WTC11 (cell line): ENCODE measurements around the gene PRDX1. TPM values are rescaled to one million over a fixed set of nuclear protein-coding genes. Genes with fewer than 3 reads are reported as not detected.
A peak's percentile ranks its signal among the peaks of the same experiment; 100 is the strongest.
"Not testable (repeated sequence)": the region's sequence is repeated elsewhere in the genome, so short reads cannot be mapped to it uniquely, and the experiment has no call there.

ENCODE experiments used
- ATAC-seq: fragments of 200-7000 bp; cut with Tn5 transposase; 2 replicates; pipeline ENCODE4 v1.10.0; 2021; ENCODE audit warnings: mild to moderate bottlenecking, moderate library complexity
- CTCF ChIA-PET: fragments of 300-600 bp; sonication (Branson Sonifier 250); formaldehyde crosslinking; loops from one replicate; lab custom pipeline; 2021; ENCODE audit warnings: antibody characterized with exemption; lab: Charles Lee
- POLR2A ChIA-PET: fragments of 350-600 bp; sonication (Branson Sonifier 250); formaldehyde crosslinking; loops from one replicate; lab custom pipeline; 2021; ENCODE audit warnings: antibody characterized with exemption; lab: Charles Lee
- DNase-seq: peaks from one replicate; pipeline ENCODE4 v3.0.0; 2021; ENCODE audit warnings: low spot score
- H3K27ac Mint-ChIP-seq: 2 replicates; pipeline ENCODE4 v1.8.0; 2021; ENCODE audit warnings: mixed read lengths
- H3K27me3 Mint-ChIP-seq: 2 replicates; pipeline ENCODE4 v1.8.0; 2021; ENCODE audit warnings: low read depth, mild to moderate bottlenecking, moderate library complexity, mixed read lengths
- H3K36me3 Mint-ChIP-seq: 2 replicates; pipeline ENCODE4 v1.8.0; 2021; ENCODE audit warnings: mixed read lengths
- H3K4me1 Mint-ChIP-seq: 2 replicates; pipeline ENCODE4 v1.8.0; 2022; ENCODE audit warnings: mixed read lengths
- H3K4me3 Mint-ChIP-seq: 2 replicates; pipeline ENCODE4 v1.8.0; 2021; ENCODE audit warnings: mild to moderate bottlenecking, moderate library complexity, mixed read lengths
- H3K9me3 Mint-ChIP-seq: 2 replicates; pipeline ENCODE4 v1.8.0; 2021; ENCODE audit warnings: mixed read lengths
- ATF1 ChIP-seq: sonication (generic); formaldehyde crosslinking; IDR thresholded peaks from 2 replicates; pipeline ENCODE4 v1.8.1; 2023; ENCODE audit warnings: mild to moderate bottlenecking, moderate library complexity, missing genetic modification reagents
- CREB1 ChIP-seq: sonication (generic); formaldehyde crosslinking; IDR thresholded peaks from 2 replicates; pipeline ENCODE4 v1.8.0; 2023; ENCODE audit warnings: mild to moderate bottlenecking, missing genetic modification reagents
- CREM ChIP-seq: sonication (generic); formaldehyde crosslinking; IDR thresholded peaks from 2 replicates; pipeline ENCODE4 v1.8.1; 2022; ENCODE audit warnings: mild to moderate bottlenecking, missing genetic modification reagents, moderate library complexity
- FOXK1 ChIP-seq: sonication (generic); formaldehyde crosslinking; IDR thresholded peaks from 2 replicates; pipeline ENCODE4 v1.8.0; 2022; ENCODE audit warnings: mild to moderate bottlenecking, moderate library complexity, missing genetic modification reagents
- FOXP1 ChIP-seq: sonication (generic); formaldehyde crosslinking; IDR thresholded peaks from 2 replicates; pipeline ENCODE4 v1.8.0; 2022; ENCODE audit warnings: missing genetic modification reagents, mild to moderate bottlenecking, moderate library complexity, borderline replicate concordance
- GABPB1 ChIP-seq: sonication (generic); formaldehyde crosslinking; IDR thresholded peaks from 2 replicates; pipeline ENCODE4 v1.8.1; 2023; ENCODE audit warnings: mild to moderate bottlenecking, missing genetic modification reagents
- NFYB ChIP-seq: sonication (generic); formaldehyde crosslinking; conservative IDR thresholded peaks from 2 replicates; pipeline ENCODE4 v1.8.0; 2022; ENCODE audit warnings: low read depth, missing genetic modification reagents
- NR3C1 ChIP-seq: sonication (generic); formaldehyde crosslinking; conservative IDR thresholded peaks from 2 replicates; pipeline ENCODE4 v1.8.1; 2023; ENCODE audit warnings: low read depth, mild to moderate bottlenecking, missing genetic modification reagents
- TEAD1 ChIP-seq: sonication (generic); formaldehyde crosslinking; IDR thresholded peaks from 2 replicates; pipeline ENCODE4 v1.8.0; 2022; ENCODE audit warnings: mild to moderate bottlenecking, missing genetic modification reagents
- ZNF416 ChIP-seq: fragments of 250-450 bp; sonication (Bioruptor Pico); IDR thresholded peaks from 2 replicates; pipeline ENCODE4 v1.9.0; 2021; ENCODE audit warnings: mild to moderate bottlenecking, inconsistent platforms
- total RNA-seq: library from RNA; stranded (reverse); gene quantifications from 3 replicates; pipeline ENCODE4 v1.2.3, GENCODE V29; 2021
- TF ChIP-seq, protein P1 (sequence below): sonication (generic); formaldehyde crosslinking; IDR thresholded peaks from 2 replicates; pipeline ENCODE4 v1.8.1; 2023; ENCODE audit warnings: mild to moderate bottlenecking, missing genetic modification reagents
- TF ChIP-seq, protein P2 (sequence below): sonication (generic); formaldehyde crosslinking; IDR thresholded peaks from 2 replicates; pipeline ENCODE4 v1.8.1; 2022; ENCODE audit warnings: low read depth, mild to moderate bottlenecking, moderate library complexity, missing genetic modification reagents, borderline replicate concordance
- TF ChIP-seq, protein P3 (sequence below): sonication (generic); formaldehyde crosslinking; IDR thresholded peaks from 2 replicates; pipeline ENCODE4 v1.8.1; 2022; ENCODE audit warnings: missing genetic modification reagents, borderline replicate concordance
- TF ChIP-seq, protein P4 (sequence below): sonication (generic); formaldehyde crosslinking; IDR thresholded peaks from 2 replicates; pipeline ENCODE4 v1.8.1; 2023; ENCODE audit warnings: mild to moderate bottlenecking, missing genetic modification reagents
- TF ChIP-seq, protein P5 (sequence below): sonication (generic); formaldehyde crosslinking; IDR thresholded peaks from 2 replicates; pipeline ENCODE4 v1.8.1; 2022; ENCODE audit warnings: mild to moderate bottlenecking, moderate library complexity, missing genetic modification reagents
- TF ChIP-seq, protein P6 (sequence below): sonication (generic); formaldehyde crosslinking; IDR thresholded peaks from 2 replicates; pipeline ENCODE4 v1.8.0; 2022; ENCODE audit warnings: mild to moderate bottlenecking, missing genetic modification reagents
- TF ChIP-seq, protein P7 (sequence below): sonication (generic); formaldehyde crosslinking; IDR thresholded peaks from 2 replicates; pipeline ENCODE4 v1.8.0; 2022; ENCODE audit warnings: mild to moderate bottlenecking, missing genetic modification reagents
- TF ChIP-seq, protein P8 (sequence below): sonication (generic); formaldehyde crosslinking; IDR thresholded peaks from 2 replicates; pipeline ENCODE4 v1.8.1; 2022; ENCODE audit warnings: low read depth, missing genetic modification reagents, borderline replicate concordance

Gene PRDX1
- total RNA-seq, 1 experiment from 2014 or later = 1,197 TPM

DNA sequence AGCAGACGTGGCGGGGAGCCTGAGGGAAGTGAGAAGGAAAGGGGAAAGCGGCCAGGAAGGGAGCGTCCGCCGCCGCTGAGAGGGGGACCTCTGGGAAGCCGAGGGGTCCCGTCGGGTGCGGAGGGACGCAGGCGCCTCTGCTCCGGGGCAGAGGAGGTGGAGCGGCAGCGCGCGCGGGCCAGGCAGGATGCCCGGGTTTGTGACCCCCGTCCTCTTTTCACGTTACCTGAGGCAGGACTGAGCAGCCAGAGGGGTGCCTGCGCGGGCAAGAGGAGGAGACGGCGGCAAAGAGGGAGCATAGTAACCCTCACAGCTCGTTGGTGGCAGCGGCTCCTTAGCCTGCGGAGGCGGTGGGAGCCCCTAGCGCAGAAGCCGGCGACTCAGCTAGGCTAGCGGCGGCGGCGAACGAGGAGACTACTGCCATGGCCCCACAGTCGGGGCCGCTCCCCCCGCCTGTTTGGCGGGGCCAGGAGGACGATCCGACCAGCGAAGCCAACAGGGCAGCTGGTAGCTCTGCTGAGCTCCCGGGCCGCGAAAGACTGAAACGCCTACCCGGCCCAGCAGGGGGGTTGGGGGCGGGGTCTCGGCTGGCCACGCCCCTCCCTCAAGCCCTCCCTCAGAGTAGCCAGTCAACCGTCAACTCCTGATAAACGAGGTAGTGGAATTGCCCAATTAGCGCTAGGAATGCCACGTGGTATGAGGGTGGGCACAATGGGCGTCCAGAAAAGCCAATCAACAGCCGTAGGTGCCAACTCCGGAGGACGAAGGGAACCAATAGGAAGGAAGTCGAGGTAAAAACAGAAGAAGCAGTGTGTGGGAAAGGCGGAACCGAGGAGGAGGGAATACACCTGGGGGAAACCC is 30.8 kb downstream of the PRDX1 start, which contains the start of gene TESK2 (continued):
- TF ChIP-seq, protein P1, sequence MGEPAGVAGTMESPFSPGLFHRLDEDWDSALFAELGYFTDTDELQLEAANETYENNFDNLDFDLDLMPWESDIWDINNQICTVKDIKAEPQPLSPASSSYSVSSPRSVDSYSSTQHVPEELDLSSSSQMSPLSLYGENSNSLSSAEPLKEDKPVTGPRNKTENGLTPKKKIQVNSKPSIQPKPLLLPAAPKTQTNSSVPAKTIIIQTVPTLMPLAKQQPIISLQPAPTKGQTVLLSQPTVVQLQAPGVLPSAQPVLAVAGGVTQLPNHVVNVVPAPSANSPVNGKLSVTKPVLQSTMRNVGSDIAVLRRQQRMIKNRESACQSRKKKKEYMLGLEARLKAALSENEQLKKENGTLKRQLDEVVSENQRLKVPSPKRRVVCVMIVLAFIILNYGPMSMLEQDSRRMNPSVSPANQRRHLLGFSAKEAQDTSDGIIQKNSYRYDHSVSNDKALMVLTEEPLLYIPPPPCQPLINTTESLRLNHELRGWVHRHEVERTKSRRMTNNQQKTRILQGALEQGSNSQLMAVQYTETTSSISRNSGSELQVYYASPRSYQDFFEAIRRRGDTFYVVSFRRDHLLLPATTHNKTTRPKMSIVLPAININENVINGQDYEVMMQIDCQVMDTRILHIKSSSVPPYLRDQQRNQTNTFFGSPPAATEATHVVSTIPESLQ (CRISPR knock-in tag) = no peak
- TF ChIP-seq TEAD1 (CRISPR knock-in tag) (0 out of 2 replicates have a peak, but pooled peaks have one; percentile 40), CREB1 (no peak), CREM (CRISPR knock-in tag) (peak; percentile 38; the same call in 1 of the 2 replicates), ATF1 (CRISPR knock-in tag) (no peak), FOXK1 (CRISPR knock-in tag) (peak; percentile 88), GABPB1 (0 out of 2 replicates have a peak, but pooled peaks have one; percentile 46), NR3C1 (CRISPR knock-in tag) (no peak), NFYB (CRISPR knock-in tag) (peak; percentile 96)
- TF ChIP-seq, protein P2, sequence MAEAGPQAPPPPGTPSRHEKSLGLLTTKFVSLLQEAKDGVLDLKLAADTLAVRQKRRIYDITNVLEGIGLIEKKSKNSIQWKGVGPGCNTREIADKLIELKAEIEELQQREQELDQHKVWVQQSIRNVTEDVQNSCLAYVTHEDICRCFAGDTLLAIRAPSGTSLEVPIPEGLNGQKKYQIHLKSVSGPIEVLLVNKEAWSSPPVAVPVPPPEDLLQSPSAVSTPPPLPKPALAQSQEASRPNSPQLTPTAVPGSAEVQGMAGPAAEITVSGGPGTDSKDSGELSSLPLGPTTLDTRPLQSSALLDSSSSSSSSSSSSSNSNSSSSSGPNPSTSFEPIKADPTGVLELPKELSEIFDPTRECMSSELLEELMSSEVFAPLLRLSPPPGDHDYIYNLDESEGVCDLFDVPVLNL (CRISPR knock-in tag) = 0 out of 2 replicates have a peak, but pooled peaks have one; percentile 54
- TF ChIP-seq, protein P3, sequence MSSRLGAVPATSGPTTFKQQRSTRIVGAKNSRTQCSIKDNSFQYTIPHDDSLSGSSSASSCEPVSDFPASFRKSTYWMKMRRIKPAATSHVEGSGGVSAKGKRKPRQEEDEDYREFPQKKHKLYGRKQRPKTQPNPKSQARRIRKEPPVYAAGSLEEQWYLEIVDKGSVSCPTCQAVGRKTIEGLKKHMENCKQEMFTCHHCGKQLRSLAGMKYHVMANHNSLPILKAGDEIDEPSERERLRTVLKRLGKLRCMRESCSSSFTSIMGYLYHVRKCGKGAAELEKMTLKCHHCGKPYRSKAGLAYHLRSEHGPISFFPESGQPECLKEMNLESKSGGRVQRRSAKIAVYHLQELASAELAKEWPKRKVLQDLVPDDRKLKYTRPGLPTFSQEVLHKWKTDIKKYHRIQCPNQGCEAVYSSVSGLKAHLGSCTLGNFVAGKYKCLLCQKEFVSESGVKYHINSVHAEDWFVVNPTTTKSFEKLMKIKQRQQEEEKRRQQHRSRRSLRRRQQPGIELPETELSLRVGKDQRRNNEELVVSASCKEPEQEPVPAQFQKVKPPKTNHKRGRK = no peak
- TF ChIP-seq, protein P4, sequence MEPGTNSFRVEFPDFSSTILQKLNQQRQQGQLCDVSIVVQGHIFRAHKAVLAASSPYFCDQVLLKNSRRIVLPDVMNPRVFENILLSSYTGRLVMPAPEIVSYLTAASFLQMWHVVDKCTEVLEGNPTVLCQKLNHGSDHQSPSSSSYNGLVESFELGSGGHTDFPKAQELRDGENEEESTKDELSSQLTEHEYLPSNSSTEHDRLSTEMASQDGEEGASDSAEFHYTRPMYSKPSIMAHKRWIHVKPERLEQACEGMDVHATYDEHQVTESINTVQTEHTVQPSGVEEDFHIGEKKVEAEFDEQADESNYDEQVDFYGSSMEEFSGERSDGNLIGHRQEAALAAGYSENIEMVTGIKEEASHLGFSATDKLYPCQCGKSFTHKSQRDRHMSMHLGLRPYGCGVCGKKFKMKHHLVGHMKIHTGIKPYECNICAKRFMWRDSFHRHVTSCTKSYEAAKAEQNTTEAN (CRISPR knock-in tag) = 0 out of 2 replicates have a peak, but pooled peaks have one; percentile 66
- TF ChIP-seq, protein P5, sequence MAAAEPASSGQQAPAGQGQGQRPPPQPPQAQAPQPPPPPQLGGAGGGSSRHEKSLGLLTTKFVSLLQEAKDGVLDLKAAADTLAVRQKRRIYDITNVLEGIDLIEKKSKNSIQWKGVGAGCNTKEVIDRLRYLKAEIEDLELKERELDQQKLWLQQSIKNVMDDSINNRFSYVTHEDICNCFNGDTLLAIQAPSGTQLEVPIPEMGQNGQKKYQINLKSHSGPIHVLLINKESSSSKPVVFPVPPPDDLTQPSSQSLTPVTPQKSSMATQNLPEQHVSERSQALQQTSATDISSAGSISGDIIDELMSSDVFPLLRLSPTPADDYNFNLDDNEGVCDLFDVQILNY (CRISPR knock-in tag) = peak; percentile 62; the same call in 1 of the 2 replicates
- TF ChIP-seq, protein P6, sequence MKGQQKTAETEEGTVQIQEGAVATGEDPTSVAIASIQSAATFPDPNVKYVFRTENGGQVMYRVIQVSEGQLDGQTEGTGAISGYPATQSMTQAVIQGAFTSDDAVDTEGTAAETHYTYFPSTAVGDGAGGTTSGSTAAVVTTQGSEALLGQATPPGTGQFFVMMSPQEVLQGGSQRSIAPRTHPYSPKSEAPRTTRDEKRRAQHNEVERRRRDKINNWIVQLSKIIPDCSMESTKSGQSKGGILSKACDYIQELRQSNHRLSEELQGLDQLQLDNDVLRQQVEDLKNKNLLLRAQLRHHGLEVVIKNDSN (CRISPR knock-in tag) = peak; percentile 93
- TF ChIP-seq, protein P7, sequence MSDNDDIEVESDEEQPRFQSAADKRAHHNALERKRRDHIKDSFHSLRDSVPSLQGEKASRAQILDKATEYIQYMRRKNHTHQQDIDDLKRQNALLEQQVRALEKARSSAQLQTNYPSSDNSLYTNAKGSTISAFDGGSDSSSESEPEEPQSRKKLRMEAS (CRISPR knock-in tag) = peak; percentile 88

DNA sequence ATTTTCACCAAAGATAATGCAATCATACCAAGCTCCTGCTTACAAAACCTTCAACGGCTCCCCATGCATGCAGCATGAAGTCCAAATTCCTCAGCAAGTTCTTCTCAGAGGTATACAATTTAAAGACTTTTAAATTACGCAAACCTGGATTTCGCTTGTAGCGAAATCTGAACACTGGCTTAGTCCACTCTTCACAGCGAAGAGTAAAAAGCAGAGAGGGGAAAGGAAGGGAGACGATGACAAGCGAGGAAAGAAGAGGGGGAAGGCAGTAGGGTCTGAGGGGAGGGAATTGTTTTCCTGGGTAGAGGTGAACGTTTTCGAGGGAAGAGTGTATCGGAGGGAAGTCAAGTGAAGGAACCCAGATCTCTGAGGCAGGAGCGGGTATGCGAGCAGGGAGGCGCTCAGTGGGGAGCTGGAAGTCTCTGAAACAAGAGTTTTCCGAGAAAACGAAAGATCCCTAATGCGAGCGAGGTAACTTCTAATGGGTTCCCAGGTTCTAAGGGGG is 31.5 kb downstream of the PRDX1 start:
- DNase-seq = no peak

DNA sequence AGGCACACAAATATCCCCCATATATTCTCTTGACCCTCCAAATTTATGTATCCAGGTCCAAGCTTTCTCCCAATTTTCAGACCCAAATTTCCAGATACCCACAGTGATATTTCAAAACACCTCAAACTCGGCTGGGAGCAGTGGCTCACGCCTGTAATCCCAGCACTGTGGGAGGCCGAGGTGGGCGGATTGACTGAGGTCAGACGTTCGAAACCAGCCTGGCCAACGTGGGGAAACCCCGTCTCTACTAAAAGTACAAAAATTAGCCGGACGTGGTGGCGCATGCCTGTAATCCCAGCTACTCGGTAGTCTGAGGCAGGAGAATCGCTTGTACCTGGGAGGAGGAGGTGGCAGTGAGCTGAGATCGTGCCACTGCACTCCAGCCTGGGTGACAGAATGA is 32.3 kb downstream of the PRDX1 start:
- not testable (repeated sequence) for H3K4me3 Mint-ChIP-seq, DNase-seq, H3K9me3 Mint-ChIP-seq, H3K27me3 Mint-ChIP-seq, H3K4me1 Mint-ChIP-seq, H3K36me3 Mint-ChIP-seq, ATAC-seq, H3K27ac Mint-ChIP-seq
- ChIA-PET CTCF (interaction anchor here (1.0 to 8.3 kb wide), 4 partner anchors 11 to 475 kb away, joined by 8 to 170 read pairs (median 14); partner anchors contain the start of genes CCDC163 and MMACHC), POLR2A (interaction anchor here (1.6 kb wide), 1 partner anchor 186 kb away, joined by 6 read pairs; no protein-coding TSS in a partner anchor)

More for the DNA sequence above, 31.5 kb downstream of the PRDX1 start:
- Mint-ChIP-seq H3K4me3 (no peak overlapping the region), H3K27me3 (no peaks in the 10 kb centered on the region), H3K27ac (no peak overlapping the region), H3K4me1 (peaks cover 5% of the 10 kb centered on the region; the same call in 1 of the 2 replicates), H3K9me3 (no peaks in the 10 kb centered on the region), H3K36me3 (no peaks in the 10 kb centered on the region)
- POLR2A ChIA-PET = interaction anchor here (0.6 to 2.2 kb wide), 4 partner anchors 10 to 187 kb away, joined by 3 to 14 read pairs (median 8); partner anchors contain the start of genes CCDC163, MMACHC, MUTYH and TOE1
- TF ChIP-seq, protein P8, sequence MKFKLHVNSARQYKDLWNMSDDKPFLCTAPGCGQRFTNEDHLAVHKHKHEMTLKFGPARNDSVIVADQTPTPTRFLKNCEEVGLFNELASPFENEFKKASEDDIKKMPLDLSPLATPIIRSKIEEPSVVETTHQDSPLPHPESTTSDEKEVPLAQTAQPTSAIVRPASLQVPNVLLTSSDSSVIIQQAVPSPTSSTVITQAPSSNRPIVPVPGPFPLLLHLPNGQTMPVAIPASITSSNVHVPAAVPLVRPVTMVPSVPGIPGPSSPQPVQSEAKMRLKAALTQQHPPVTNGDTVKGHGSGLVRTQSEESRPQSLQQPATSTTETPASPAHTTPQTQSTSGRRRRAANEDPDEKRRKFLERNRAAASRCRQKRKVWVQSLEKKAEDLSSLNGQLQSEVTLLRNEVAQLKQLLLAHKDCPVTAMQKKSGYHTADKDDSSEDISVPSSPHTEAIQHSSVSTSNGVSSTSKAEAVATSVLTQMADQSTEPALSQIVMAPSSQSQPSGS (CRISPR knock-in tag) = no peak
- no peak for TF ChIP-seq FOXP1
- TF ChIP-seq ZNF416 = no peak
- TF ChIP-seq, protein P4 (CRISPR knock-in tag) = no peak
- CTCF ChIA-PET = interaction anchor here (1.2 to 8.3 kb wide), 8 partner anchors 9 to 477 kb away, joined by 3 to 170 read pairs (median 12); partner anchors contain the start of genes CCDC163, MMACHC, MUTYH and TOE1
- ATAC-seq = no peak
